Cardiac muscle cell (in vitro differentiated cells and primary cell): ENCODE results near the gene MAPKBP1. TPM values are rescaled to one million over a fixed set of nuclear protein-coding genes. Genes with fewer than 3 reads are reported as not detected.
A peak's percentile ranks its signal among the peaks of the same experiment; 100 is the strongest.

Source experiments
- DNase-seq, 2 donors: peaks; one replicate each; pipeline versions ENCODE4 v3.0.0 to v3.0.0-alpha.2; 2010 to 2017; ENCODE audit warnings: low read depth in 1 of 2, low spot score in 1 of 2
- H3K27ac ChIP-seq: fragments of 200-600 bp; sonication (generic); 2 replicates; pipeline ENCODE4 v1.5.1; 2016
- H3K27me3 ChIP-seq: fragments of 200-600 bp; sonication (generic); 2 replicates; pipeline ENCODE4 v1.6.0; 2016; ENCODE audit warnings: control low read depth
- H3K36me3 ChIP-seq: fragments of 200-600 bp; sonication (generic); 2 replicates; pipeline ENCODE4 v1.5.1; 2016; ENCODE audit warnings: control low read depth
- H3K4me1 ChIP-seq: fragments of 200-600 bp; sonication (generic); 2 replicates; pipeline ENCODE4 v1.8.1; 2017; ENCODE audit warnings: low read depth, mild to moderate bottlenecking, mixed run types
- H3K4me3 ChIP-seq: fragments of 200-600 bp; sonication (generic); 2 replicates; pipeline ENCODE4 v1.5.1; 2016; ENCODE audit warnings: mild to moderate bottlenecking
- H3K9me3 ChIP-seq: fragments of 200-600 bp; sonication (generic); 2 replicates; pipeline ENCODE4 v1.5.1; 2017; ENCODE audit warnings: low read depth, mild to moderate bottlenecking, control low read depth
- CTCF ChIP-seq: IDR thresholded peaks from 2 replicates; pipeline ENCODE4 v1.5.1; 2012; ENCODE audit warnings: low read depth, mild to moderate bottlenecking, low read length
- polyA plus RNA-seq: library from polyadenylated mRNA; unstranded; fragments of >200 nt; fragmentation: Nextera tagmentation; extraction: Ambion mirVana; gene quantifications from 2 replicates; pipeline ENCODE4 v1.2.1, GENCODE V29; 2016
- total RNA-seq: library from RNA; depleted of rRNA; stranded (reverse); fragments of >200 nt; gene quantifications from 2 replicates; pipeline ENCODE4 v1.2.3, GENCODE V29; 2016

Gene MAPKBP1
- total and polyA plus RNA-seq, 2 experiments from 2014 or later = 37.7 to 109 TPM

GRCh38 chr15:41797201-41797944 lies 23.1 kb downstream of the MAPKBP1 start:
- peak overlapping the region; percentile 92 for H3K27ac ChIP-seq
- no peaks in the 10 kb centered on the region for H3K9me3 ChIP-seq
- peaks cover 4% of the 10 kb centered on the region for H3K36me3 ChIP-seq
- H3K27me3 ChIP-seq = no peaks in the 10 kb centered on the region
- no peak for TF ChIP-seq CTCF
- no peak for DNase-seq
- H3K4me3 ChIP-seq = no peak overlapping the region
- H3K4me1 ChIP-seq = peaks cover 62% of the 10 kb centered on the region

GRCh38 chr15:41798607-41799487 lies 24.6 kb downstream of the MAPKBP1 start:
- Histone ChIP-seq H3K4me3 (no peak overlapping the region), H3K27ac (peak overlapping the region; percentile 92), H3K9me3 (no peaks in the 10 kb centered on the region), H3K27me3 (no peaks in the 10 kb centered on the region), H3K4me1 (peaks cover 47% of the 10 kb centered on the region), H3K36me3 (peaks cover 4% of the 10 kb centered on the region)
- peak in 1 of 2 donors; percentile 84 for DNase-seq
- TF ChIP-seq CTCF = no peak

- H3K36me3 ChIP-seq = peaks cover 4% of the 10 kb centered on the region
- H3K27ac ChIP-seq = peak overlapping the region; percentile 92
- H3K9me3 ChIP-seq = no peaks in the 10 kb centered on the region
- TF ChIP-seq CTCF = no peak
- no peak overlapping the region for H3K4me3 ChIP-seq
- DNase-seq = no peak
- no peaks in the 10 kb centered on the region for H3K27me3 ChIP-seq
- H3K4me1 ChIP-seq = peaks cover 44% of the 10 kb centered on the region
Observed at GRCh38 chr15:41799488-41799805, 25.2 kb downstream of the MAPKBP1 start.

GRCh38 chr15:41801185-41801584 lies 26.9 kb downstream of the MAPKBP1 start:
- no peak for TF ChIP-seq CTCF

GRCh38 chr15:41801850-41802455 lies 27.7 kb downstream of the MAPKBP1 start:
- H3K27me3 ChIP-seq = no peaks in the 10 kb centered on the region
- DNase-seq = peak in 1 of 2 donors; percentile 10
- no peak overlapping the region for H3K4me3 ChIP-seq
- no peak overlapping the region for H3K27ac ChIP-seq
- peaks cover 4% of the 10 kb centered on the region for H3K36me3 ChIP-seq
- no peak for TF ChIP-seq CTCF
- H3K4me1 ChIP-seq = peaks cover 50% of the 10 kb centered on the region
- H3K9me3 ChIP-seq = no peaks in the 10 kb centered on the region

More at GRCh38 chr15:41801185-41801584, 26.9 kb downstream of the MAPKBP1 start:
- peaks cover 50% of the 10 kb centered on the region for H3K4me1 ChIP-seq
- H3K27me3 ChIP-seq = no peaks in the 10 kb centered on the region
- H3K36me3 ChIP-seq = peaks cover 4% of the 10 kb centered on the region
- H3K9me3 ChIP-seq = no peaks in the 10 kb centered on the region
- H3K4me3 ChIP-seq = no peak overlapping the region
- H3K27ac ChIP-seq = peak overlapping the region; percentile 92
- DNase-seq = no peak
